NK-92 (cell line): ENCODE measurements around the gene CFL1.

ENCODE experiments used
- DNase-seq: peaks from one replicate; lab custom pipeline; 2025; ENCODE audit not compliant: unreplicated experiment; lab: John Stamatoyannopoulos, UW

CFL1 gene

GRCh38 chr11:65888163-65888814, 30.3 kb upstream of the CFL1 start, which contains the start of gene FIBP:
TSS of gene FIBP (minus strand) at chr11:65888471. CDS start at chr11:65888418, 53 bp downstream.
- peak; percentile 58 for DNase-seq

- DNase-seq = no peak
These were observed 29.8 kb upstream of the CFL1 start for GRCh38 chr11:65887723-65888162.

GRCh38 chr11:65886826-65887722, 29.1 kb upstream of the CFL1 start:
- no peak for DNase-seq

- no peak for DNase-seq
These were observed 28.0 kb upstream of the CFL1 start for GRCh38 chr11:65885808-65886536.

- DNase-seq = no peak
These were observed 27.3 kb upstream of the CFL1 start for GRCh38 chr11:65885231-65885630.

GRCh38 chr11:65884716-65885092, 26.7 kb upstream of the CFL1 start:
- no peak for DNase-seq

- DNase-seq = no peak
These were observed 26.1 kb upstream of the CFL1 start for GRCh38 chr11:65883786-65884715.

- no peak for DNase-seq
These were observed 25.2 kb upstream of the CFL1 start for GRCh38 chr11:65883058-65883761.

- no peak for DNase-seq
These were observed 24.4 kb upstream of the CFL1 start for GRCh38 chr11:65882120-65883057.

- no peak for DNase-seq
These were observed 23.0 kb upstream of the CFL1 start for GRCh38 chr11:65880844-65881421.

- DNase-seq = no peak
These were observed 22.0 kb upstream of the CFL1 start for GRCh38 chr11:65880027-65880426.

GRCh38 chr11:65879617-65880016, 21.6 kb upstream of the CFL1 start, which contains the start of gene CTSW:
TSS of gene CTSW (plus strand) at chr11:65879837. CDS start at chr11:65879855, 18 bp downstream.
- DNase-seq = no peak

- DNase-seq = peak; percentile 63
These were observed 15.6 kb upstream of the CFL1 start for GRCh38 chr11:65873318-65874156.

GRCh38 chr11:65872586-65873317, 14.8 kb upstream of the CFL1 start, which contains the start of gene EFEMP2:
TSS of gene EFEMP2 (minus strand) at chr11:65872800. CDS start at chr11:65872354, 446 bp downstream.
- no peak for DNase-seq

- no peak for DNase-seq
These were observed 14.0 kb upstream of the CFL1 start for GRCh38 chr11:65871811-65872548.
